Fibroblast of the aortic adventitia (primary cell): Measurements from ENCODE around the gene HGF. TPM values are rescaled to one million over a fixed set of nuclear protein-coding genes. Genes with fewer than 3 reads are reported as not detected.

ENCODE experiments used
- DNase-seq: peaks from one replicate; pipeline ENCODE4 v3.0.0-alpha.2; 2010; ENCODE audit warnings: low read depth
- H3K4me3 ChIP-seq: 2 replicates; pipeline ENCODE4 v1.5.1; 2011; ENCODE audit warnings: low read depth, mild to moderate bottlenecking, control low read depth, low read length, moderate library complexity
- total RNA-seq: library from RNA; depleted of rRNA; stranded (reverse); fragments of >200 nt; gene quantifications from 2 replicates; pipeline ENCODE4 v1.2.3, GENCODE V29; 2012; ENCODE audit warnings: low replicate concordance
- TF ChIP-seq, protein P1 (sequence below): IDR thresholded peaks from 2 replicates; pipeline ENCODE4 v1.5.1; 2011; ENCODE audit warnings: mild to moderate bottlenecking, low read length, control low read depth, inconsistent platforms; ENCODE audit not compliant: insufficient read depth

HGF gene
- total RNA-seq, 1 donor: 194 TPM

DNA sequence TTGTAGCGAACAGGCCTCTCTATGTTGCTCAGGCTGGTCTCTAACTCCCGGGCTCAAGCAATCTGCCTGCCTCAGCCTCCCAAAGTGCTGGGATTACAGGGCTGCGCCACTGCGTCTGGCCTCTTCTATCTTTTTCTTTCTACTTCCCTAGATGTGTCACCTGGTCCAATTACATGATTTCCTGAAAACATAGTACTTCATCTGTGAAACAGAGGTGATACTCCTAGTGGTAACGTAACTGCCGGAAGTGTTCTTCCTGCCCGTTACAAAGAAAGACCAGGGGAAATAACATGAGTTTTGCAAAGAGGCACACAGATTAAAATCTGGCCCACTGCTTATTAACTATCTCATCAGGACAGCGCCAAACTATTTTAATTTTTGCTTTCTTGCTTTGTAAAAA lies 18.4 kb upstream of the HGF start:
- TF ChIP-seq, protein P1, sequence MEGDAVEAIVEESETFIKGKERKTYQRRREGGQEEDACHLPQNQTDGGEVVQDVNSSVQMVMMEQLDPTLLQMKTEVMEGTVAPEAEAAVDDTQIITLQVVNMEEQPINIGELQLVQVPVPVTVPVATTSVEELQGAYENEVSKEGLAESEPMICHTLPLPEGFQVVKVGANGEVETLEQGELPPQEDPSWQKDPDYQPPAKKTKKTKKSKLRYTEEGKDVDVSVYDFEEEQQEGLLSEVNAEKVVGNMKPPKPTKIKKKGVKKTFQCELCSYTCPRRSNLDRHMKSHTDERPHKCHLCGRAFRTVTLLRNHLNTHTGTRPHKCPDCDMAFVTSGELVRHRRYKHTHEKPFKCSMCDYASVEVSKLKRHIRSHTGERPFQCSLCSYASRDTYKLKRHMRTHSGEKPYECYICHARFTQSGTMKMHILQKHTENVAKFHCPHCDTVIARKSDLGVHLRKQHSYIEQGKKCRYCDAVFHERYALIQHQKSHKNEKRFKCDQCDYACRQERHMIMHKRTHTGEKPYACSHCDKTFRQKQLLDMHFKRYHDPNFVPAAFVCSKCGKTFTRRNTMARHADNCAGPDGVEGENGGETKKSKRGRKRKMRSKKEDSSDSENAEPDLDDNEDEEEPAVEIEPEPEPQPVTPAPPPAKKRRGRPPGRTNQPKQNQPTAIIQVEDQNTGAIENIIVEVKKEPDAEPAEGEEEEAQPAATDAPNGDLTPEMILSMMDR: no peak
- no peak overlapping the region for H3K4me3 ChIP-seq
- no peak for DNase-seq

DNA sequence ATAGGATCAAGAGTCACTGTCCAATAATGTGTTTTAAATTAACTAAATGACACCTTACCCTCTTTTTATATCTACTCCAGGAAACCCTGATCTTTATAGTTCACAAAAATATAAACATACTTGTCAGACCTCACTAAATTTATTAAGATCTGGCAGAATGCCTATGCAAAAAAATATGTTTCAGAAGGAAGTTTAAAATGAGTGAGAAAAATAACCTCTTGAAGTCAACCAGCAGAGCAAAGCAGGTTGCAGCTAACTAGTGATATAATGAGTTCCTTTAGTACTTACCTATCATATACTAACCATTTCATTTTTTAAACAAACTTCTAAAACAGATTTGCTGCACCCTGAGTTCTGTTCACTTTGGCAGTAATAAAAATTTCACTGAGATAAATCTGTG lies 14.0 kb upstream of the HGF start:
- no peak for DNase-seq
- H3K4me3 ChIP-seq: no peak overlapping the region
- TF ChIP-seq, protein P1: no peak

DNA sequence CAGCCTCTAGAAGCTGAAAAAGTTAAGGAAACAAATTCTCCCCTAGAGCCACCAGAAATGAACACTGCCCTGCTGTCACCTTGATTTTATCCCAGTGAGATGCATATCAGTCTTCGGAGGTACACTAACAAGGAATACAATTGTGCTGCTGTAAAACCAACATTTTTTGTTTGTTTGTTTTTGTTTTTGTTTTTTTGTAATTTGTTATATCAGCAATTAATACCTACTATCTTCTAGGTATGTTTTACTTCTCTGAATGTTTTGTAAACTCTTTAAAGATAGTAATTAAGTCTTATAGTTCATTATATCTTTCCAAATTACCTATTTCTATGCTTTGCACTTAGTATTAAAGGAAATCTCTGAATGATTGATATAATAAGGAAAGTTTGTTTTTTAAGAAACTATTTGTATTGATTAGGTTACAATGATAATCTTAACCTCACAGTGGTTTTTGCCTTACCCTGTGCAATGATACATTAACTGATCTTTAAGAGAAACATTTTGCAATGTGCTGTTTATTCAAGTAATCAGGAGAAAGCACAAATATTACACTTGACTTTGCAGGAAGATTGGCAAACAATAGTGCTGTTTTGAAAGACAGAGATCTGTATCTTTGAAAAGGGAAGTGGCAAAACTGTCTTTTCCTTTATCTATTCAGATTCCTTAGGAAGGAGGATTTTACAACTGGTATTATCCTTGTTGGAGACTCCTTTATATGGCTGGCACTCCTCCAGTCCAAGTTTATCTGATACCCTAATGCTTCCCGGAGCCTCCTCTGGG lies 11.3 kb upstream of the HGF start:
- DNase-seq: no peak
- no peak overlapping the region for H3K4me3 ChIP-seq
- TF ChIP-seq, protein P1: no peak

DNA sequence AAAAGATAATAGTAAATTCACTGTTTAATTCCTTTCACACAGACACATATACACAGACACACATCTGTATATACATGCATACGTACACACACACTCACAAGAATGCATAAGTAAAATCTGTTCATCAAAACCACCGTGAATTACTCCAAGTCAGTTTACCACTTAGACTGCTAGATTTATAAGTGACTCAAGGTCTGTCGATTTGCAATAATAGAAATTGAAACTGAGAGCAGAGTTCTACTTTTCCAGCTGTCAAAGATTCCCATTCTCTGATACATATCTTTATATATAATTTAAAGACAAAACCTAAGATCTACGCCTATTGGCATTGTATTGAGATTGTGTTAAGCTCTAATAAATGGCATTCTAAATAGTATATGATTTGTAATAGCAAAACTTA lies 9.9 kb upstream of the HGF start:
- no peak for DNase-seq
- no peak overlapping the region for H3K4me3 ChIP-seq
- TF ChIP-seq, protein P1: no peak

DNA sequence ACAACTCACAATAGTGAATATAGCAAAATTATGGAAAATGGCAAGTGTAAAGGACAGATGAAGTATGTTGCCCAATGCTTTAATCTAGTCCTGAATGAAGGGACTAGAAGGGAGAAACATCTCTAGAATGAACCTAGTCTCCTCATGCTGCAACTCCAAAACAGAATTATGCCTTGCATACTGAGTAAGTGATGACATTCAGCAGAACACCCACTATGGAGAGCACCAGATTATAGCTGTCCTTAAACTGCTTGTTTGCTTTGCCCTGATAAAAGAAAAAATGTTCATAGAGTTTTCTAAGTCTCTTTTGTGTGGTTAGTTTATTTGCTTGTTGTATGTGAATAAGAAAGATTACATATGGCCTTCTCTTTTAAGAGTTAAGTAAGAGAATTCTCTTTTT lies 7.8 kb upstream of the HGF start:
- TF ChIP-seq, protein P1: no peak
- no peak overlapping the region for H3K4me3 ChIP-seq
- no peak for DNase-seq

DNA sequence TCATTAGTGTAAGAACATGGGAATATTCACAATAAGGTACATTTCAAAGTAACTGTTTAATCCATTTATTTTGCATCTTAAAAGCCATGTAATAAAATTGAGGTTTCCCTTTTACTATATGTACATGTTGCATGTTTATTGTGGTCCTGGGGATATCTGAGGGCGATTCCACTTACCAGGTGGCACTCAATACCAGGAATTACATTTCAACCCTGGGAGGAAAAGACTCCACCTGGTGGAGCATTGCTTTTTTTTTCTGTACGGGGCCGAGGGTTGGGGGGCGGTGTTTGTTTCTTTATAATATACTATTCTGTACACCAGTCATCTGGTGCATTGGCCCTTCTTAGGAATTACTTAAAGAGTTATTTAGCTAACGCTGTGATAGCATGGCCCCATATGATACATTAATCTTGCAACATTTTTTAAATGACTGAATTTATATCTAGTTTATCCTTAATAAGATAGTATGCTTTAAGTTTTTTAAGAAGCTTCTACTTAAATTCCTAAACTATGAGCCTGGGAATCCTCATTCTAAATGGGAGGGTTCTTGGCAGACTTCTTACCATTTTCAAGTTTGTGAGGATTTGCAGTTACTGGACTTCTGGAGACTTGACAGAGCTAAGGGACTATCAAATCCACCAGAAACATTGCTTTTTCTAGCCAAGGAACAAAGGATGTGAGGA lies 7.2 kb upstream of the HGF start:
- TF ChIP-seq, protein P1: no peak
- no peak for DNase-seq

DNA sequence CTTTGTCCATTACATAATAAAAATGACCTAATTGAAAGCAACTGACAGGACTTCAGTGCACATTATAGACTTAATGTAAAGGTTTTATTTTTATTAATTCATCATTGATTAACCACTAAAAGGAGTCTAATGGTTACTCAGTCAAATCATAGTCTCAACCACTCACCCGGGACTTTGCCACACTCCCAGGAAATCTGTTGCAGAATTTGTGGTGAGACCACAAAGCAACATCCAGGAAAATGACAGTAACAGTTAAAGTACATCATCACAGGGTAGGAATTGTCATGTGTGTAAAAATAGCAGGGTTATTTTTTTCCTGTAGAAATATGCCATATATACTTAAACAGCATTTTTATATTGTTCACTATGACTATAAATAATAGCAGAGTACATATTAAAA lies 6.3 kb upstream of the HGF start:
- TF ChIP-seq, protein P1: no peak
- DNase-seq: no peak
- H3K4me3 ChIP-seq: no peak overlapping the region

More for the DNA sequence above, 7.2 kb upstream of the HGF start:
- no peak overlapping the region for H3K4me3 ChIP-seq
